Liver (tissue), 10 donors: ENCODE results near the gene MAX. TPM values are rescaled to one million over a fixed set of nuclear protein-coding genes. Genes with fewer than 3 reads are reported as not detected.

Experiments
- DNase-seq: peaks from one replicate; pipeline ENCODE4 v3.0.0-alpha.2; 2017; ENCODE audit warnings: low spot score
- H3K27ac ChIP-seq, 2 donors: one replicate each; pipeline ENCODE4 v1.7.0; 2013; ENCODE audit warnings: inconsistent platforms in 2 of 2, low read length in 2 of 2, control low read depth in 1 of 2, low read depth in 1 of 2, mild to moderate bottlenecking in 1 of 2
- H3K27me3 ChIP-seq, 4 donors: one replicate each; pipeline versions ENCODE4 v1.6.1 to v1.7.0; 2013; ENCODE audit warnings: low read length in 3 of 4, inconsistent platforms in 1 of 4, mild to moderate bottlenecking in 1 of 4, moderate library complexity in 1 of 4; ENCODE audit not compliant: control insufficient read depth in 4 of 4, insufficient read depth in 4 of 4
- H3K36me3 ChIP-seq, 4 donors: one replicate each; pipeline versions ENCODE4 v1.6.1 to v1.7.0; 2013; ENCODE audit warnings: low read length in 3 of 4, mild to moderate bottlenecking in 3 of 4, low read depth in 1 of 4, moderate library complexity in 1 of 4; ENCODE audit not compliant: control insufficient read depth in 4 of 4, insufficient read depth in 3 of 4
- H3K4me1 ChIP-seq, 4 donors: one replicate each; pipeline versions ENCODE4 v1.6.1 to v1.7.0; 2013; ENCODE audit warnings: low read length in 3 of 4, mild to moderate bottlenecking in 3 of 4, moderate library complexity in 1 of 4; ENCODE audit not compliant: control insufficient read depth in 4 of 4, insufficient read depth in 4 of 4
- H3K4me3 ChIP-seq, 3 donors: one replicate each; pipeline versions ENCODE4 v1.6.1 to v1.7.0; 2013; ENCODE audit warnings: low read length in 3 of 3, control low read depth in 1 of 3, low read depth in 1 of 3, mild to moderate bottlenecking in 1 of 3
- H3K9ac ChIP-seq, 2 donors: one replicate each; pipeline ENCODE4 v1.7.0; 2013; ENCODE audit warnings: low read length in 2 of 2, mild to moderate bottlenecking in 2 of 2, moderate library complexity in 2 of 2, control low read depth in 1 of 2, low read depth in 1 of 2
- H3K9me3 ChIP-seq, 4 donors: one replicate each; pipeline versions ENCODE4 v1.6.1 to v1.7.0; 2013; ENCODE audit warnings: low read length in 3 of 4; ENCODE audit not compliant: control insufficient read depth in 4 of 4
- ATF3 ChIP-seq: IDR thresholded peaks from 2 replicates; pipeline ENCODE4 v1.6.1; 2016; ENCODE audit warnings: antibody characterized with exemption
- CTCF ChIP-seq: fragments of 150-350 bp; IDR thresholded peaks from 2 replicates; pipeline ENCODE4 v1.5.1; 2017; ENCODE audit warnings: improper control_type of control experiment, low read depth, low read length; ENCODE audit not compliant: missing input control
- FOXA1 ChIP-seq: IDR thresholded peaks from 2 replicates; pipeline ENCODE4 v1.6.1; 2016; ENCODE audit warnings: antibody characterized with exemption
- FOXA2 ChIP-seq: IDR thresholded peaks from 2 replicates; pipeline ENCODE4 v1.6.1; 2016; ENCODE audit warnings: antibody characterized with exemption
- JUND ChIP-seq, 2 donors: IDR thresholded peaks; 2 replicates each; pipeline ENCODE4 v1.6.1; 2016; ENCODE audit warnings: antibody characterized with exemption in 2 of 2
- RAD21 ChIP-seq, 2 donors: IDR thresholded peaks; 2 replicates each; pipeline ENCODE4 v1.6.1; 2016; ENCODE audit warnings: antibody characterized with exemption in 2 of 2, mild to moderate bottlenecking in 2 of 2
- RXRA ChIP-seq, 2 donors: IDR thresholded peaks; 2 replicates each; pipeline ENCODE4 v1.6.1; 2017 to 2018; ENCODE audit warnings: antibody characterized with exemption in 2 of 2, mild to moderate bottlenecking in 1 of 2
- SP1 ChIP-seq: IDR thresholded peaks from 2 replicates; pipeline ENCODE4 v1.6.1; 2018; ENCODE audit warnings: antibody characterized with exemption, mild to moderate bottlenecking
- YY1 ChIP-seq: IDR thresholded peaks from 2 replicates; pipeline ENCODE4 v1.6.1; 2016; ENCODE audit warnings: antibody characterized with exemption, mild to moderate bottlenecking
- ZBTB33 ChIP-seq: IDR thresholded peaks from 2 replicates; pipeline ENCODE4 v1.6.1; 2016; ENCODE audit warnings: antibody characterized with exemption
- WGBS: extraction: QIAGEN DNeasy Blood & Tissue Kit; methylation state at CpG from one replicate; pipeline ENCODE4 v1.1.7; 2013; 5-methylcytosine and 5-hydroxymethylcytosine counted together
- polyA plus RNA-seq, 2 donors: library from polyadenylated mRNA; stranded (reverse) in 1 of 2; unstranded in 1 of 2; fragments of 200-250 nt in 1 of 2; fragments of >200 nt in 1 of 2; fragmentation: Nextera tagmentation in 1 of 2; extraction: Ambion mirVana in 1 of 2; gene quantifications; one replicate each; pipeline versions ENCODE4 v1.2.1 to v1.2.3, GENCODE V29; 2013 to 2015
- small RNA-seq: library from RNA; depleted of rRNA; stranded (forward); fragments of <200 nt; gene quantifications from one replicate; pipeline ENCODE3, GENCODE V24; 2014
- total RNA-seq, 2 donors: library from RNA; depleted of rRNA; stranded (reverse); fragments of >200 nt; gene quantifications; one replicate each; pipeline ENCODE4 v1.2.3, GENCODE V29; 2014
- TF ChIP-seq, protein P1 (sequence below): IDR thresholded peaks from 2 replicates; pipeline ENCODE4 v1.6.1; 2016; ENCODE audit warnings: antibody characterized with exemption
- donor health status: healthy.
- donor health status: healthy.
- donor health status: healthy.
- donor health status: healthy.
- donor health status: healthy.

The MAX gene
- total and polyA plus RNA-seq, 4 donors = 14.8 to 27.0 (median 16.9) TPM

DNA sequence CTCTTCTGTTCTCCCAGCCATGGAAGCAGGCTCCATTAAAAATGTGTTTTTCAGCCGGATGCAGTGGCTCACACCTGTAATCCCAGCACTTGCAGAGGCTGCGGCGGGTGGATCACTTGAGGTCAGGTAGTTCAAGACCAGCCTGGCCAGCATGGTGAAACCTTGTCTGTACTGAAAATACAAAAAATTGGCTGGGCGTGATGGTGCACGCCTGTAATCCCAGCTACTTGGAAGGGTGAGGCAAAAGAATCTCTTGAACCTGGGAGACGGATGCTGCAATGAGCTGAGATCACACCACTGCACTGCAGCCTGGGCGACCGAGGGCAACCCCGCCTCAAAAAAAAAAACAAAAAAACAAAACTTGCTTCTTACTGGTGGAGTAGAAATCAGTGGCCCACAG lies 75.8 kb downstream of the MAX start:
- Histone ChIP-seq H3K9ac (no peak overlapping the region), H3K9me3 (no peaks in the 10 kb centered on the region), H3K4me1 (peaks cover 0 to 5% (median 0%) of the 10 kb centered on the region in 4 donors), H3K4me3 (no peak overlapping the region), H3K27ac (no peak overlapping the region), H3K36me3 (peaks cover 0 to 9% (median 3%) of the 10 kb centered on the region in 4 donors), H3K27me3 (no peaks in the 10 kb centered on the region)
- no peak for DNase-seq
- TF ChIP-seq RAD21 (IDR thresholded peaks at IDR 0.05) (no peak), JUND (IDR thresholded peaks at IDR 0.05) (no peak), YY1 (no peak), FOXA2 (no peak), CTCF (no peak), FOXA1 (no peak), RXRA (IDR thresholded peaks at IDR 0.05) (no peak)
- TF ChIP-seq, protein P1, sequence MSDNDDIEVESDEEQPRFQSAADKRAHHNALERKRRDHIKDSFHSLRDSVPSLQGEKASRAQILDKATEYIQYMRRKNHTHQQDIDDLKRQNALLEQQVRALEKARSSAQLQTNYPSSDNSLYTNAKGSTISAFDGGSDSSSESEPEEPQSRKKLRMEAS = no peak
- 91% methylated on average over 9 of the region's 9 CpGs for WGBS

GRCh38 chr14:65025818-65026217 lies 76.5 kb downstream of the MAX start:
- DNase-seq = no peak
- Histone ChIP-seq H3K4me1 (no peaks in the 10 kb centered on the region), H3K9me3 (no peaks in the 10 kb centered on the region), H3K36me3 (peaks cover 0 to 9% (median 3%) of the 10 kb centered on the region in 4 donors), H3K4me3 (no peak overlapping the region), H3K27me3 (no peaks in the 10 kb centered on the region), H3K9ac (no peak overlapping the region), H3K27ac (no peak overlapping the region)
- 81% methylated on average over 6 of the region's 6 CpGs for WGBS
- TF ChIP-seq ZBTB33 (no peak), FOXA1 (no peak), ATF3 (no peak), SP1 (no peak)

Small RNAs within 50 kb of the gene (small RNA-seq; reads per million reads assigned to genes)
- gene MIR4706 (0.27 reads per million, percentile 19 among the genes with 10 or more reads in this experiment), gene RNU2-14P (0.13 reads per million)

Other genes starting within 250 kb of the MAX start
- gene SPTB, start 222.6 kb downstream of the MAX start, total RNA-seq = 100 to 1,000 TPM in 1 of 2 donors, under 1 TPM in 1; 0.33 to 332 TPM
- under 1 TPM; 0.12 to 0.18 TPM for gene SPTB, start 222.6 kb downstream of the MAX start, polyA plus RNA-seq
- gene CHURC1, start 188.1 kb downstream of the MAX start, total RNA-seq = 10 to 100 TPM; 18.8 to 48.2 TPM
- gene CHURC1, start 188.1 kb downstream of the MAX start, polyA plus RNA-seq = 100 to 1,000 TPM in 1 of 2 donors, 10 to 100 TPM in 1; 21.0 to 174 TPM
- 10 to 100 TPM in 1 of 2 donors, 1 to 10 TPM in 1; 6.9 to 38.6 TPM for gene GPX2, start 159.8 kb downstream of the MAX start, total RNA-seq
- gene GPX2, start 159.8 kb downstream of the MAX start, polyA plus RNA-seq = 1,000 to 10,000 TPM in 1 of 2 donors, 100 to 1,000 TPM in 1; 611 to 1,067 TPM
- gene RAB15, start 130.2 kb downstream of the MAX start, total RNA-seq = 10 to 100 TPM in 1 of 2 donors, 1 to 10 TPM in 1; 5.7 to 18.0 TPM
- gene RAB15, start 130.2 kb downstream of the MAX start, polyA plus RNA-seq = 10 to 100 TPM in 1 of 2 donors, 1 to 10 TPM in 1; 5.5 to 16.5 TPM
- gene FNTB, start 115.6 kb downstream of the MAX start, total RNA-seq = 10 to 100 TPM; 10.2 to 17.2 TPM
- 1 to 10 TPM; 6.3 to 7.8 TPM for gene FNTB, start 115.6 kb downstream of the MAX start, polyA plus RNA-seq